ENCODE data around the gene SMIM10L2A.

Gene SMIM10L2A

DNA sequence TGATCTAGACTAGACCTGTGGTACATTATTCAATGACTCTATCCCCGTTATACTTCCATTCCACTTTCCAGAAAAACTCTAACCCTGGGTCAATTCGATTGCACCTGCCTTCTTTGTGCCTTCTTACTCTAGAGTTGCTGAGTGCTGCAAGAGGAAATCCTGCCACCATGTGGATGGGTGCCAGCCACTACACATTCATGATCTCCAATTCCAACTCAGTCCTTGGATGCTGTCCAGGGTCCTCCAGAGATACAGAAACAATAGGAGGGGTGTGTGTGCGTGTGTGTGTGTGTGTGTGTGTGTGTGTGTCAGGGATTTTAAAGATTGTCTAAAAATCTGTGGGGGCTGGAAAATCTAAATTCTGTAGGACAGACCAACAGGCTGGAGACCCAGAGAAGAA is 55.8 kb downstream of the SMIM10L2A start (continued):
- TF ChIP-seq, protein P1, sequence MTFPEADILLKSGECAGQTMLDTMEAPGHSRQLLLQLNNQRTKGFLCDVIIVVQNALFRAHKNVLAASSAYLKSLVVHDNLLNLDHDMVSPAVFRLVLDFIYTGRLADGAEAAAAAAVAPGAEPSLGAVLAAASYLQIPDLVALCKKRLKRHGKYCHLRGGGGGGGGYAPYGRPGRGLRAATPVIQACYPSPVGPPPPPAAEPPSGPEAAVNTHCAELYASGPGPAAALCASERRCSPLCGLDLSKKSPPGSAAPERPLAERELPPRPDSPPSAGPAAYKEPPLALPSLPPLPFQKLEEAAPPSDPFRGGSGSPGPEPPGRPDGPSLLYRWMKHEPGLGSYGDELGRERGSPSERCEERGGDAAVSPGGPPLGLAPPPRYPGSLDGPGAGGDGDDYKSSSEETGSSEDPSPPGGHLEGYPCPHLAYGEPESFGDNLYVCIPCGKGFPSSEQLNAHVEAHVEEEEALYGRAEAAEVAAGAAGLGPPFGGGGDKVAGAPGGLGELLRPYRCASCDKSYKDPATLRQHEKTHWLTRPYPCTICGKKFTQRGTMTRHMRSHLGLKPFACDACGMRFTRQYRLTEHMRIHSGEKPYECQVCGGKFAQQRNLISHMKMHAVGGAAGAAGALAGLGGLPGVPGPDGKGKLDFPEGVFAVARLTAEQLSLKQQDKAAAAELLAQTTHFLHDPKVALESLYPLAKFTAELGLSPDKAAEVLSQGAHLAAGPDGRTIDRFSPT (tag by site-specific recombination; IDR thresholded peaks at IDR 0.05) = no peak
- TF ChIP-seq ZNF366 (tag by site-specific recombination; conservative IDR thresholded peaks at IDR 0.05) = 0 out of 2 replicates have a peak, but pooled peaks have one; percentile 28
- TF ChIP-seq, protein P2, sequence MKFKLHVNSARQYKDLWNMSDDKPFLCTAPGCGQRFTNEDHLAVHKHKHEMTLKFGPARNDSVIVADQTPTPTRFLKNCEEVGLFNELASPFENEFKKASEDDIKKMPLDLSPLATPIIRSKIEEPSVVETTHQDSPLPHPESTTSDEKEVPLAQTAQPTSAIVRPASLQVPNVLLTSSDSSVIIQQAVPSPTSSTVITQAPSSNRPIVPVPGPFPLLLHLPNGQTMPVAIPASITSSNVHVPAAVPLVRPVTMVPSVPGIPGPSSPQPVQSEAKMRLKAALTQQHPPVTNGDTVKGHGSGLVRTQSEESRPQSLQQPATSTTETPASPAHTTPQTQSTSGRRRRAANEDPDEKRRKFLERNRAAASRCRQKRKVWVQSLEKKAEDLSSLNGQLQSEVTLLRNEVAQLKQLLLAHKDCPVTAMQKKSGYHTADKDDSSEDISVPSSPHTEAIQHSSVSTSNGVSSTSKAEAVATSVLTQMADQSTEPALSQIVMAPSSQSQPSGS (tag by site-specific recombination; IDR thresholded peaks at IDR 0.05; ENCODE audit: low read depth) = no peak
- TF ChIP-seq ZNF211 (tag by site-specific recombination; IDR thresholded peaks at IDR 0.05; ENCODE audit: low read depth) = no peak
- TF ChIP-seq ZBTB17 (tag by site-specific recombination; IDR thresholded peaks at IDR 0.05) = peak; percentile 86
- TF ChIP-seq, protein P3, sequence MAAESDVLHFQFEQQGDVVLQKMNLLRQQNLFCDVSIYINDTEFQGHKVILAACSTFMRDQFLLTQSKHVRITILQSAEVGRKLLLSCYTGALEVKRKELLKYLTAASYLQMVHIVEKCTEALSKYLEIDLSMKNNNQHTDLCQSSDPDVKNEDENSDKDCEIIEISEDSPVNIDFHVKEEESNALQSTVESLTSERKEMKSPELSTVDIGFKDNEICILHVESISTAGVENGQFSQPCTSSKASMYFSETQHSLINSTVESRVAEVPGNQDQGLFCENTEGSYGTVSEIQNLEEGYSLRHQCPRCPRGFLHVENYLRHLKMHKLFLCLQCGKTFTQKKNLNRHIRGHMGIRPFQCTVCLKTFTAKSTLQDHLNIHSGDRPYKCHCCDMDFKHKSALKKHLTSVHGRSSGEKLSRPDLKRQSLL (tag by site-specific recombination; IDR thresholded peaks at IDR 0.05) = no peak
- TF ChIP-seq ZNF354C (tag by site-specific recombination; IDR thresholded peaks at IDR 0.05; ENCODE audit: borderline replicate concordance, low read depth) = no peak
- TF ChIP-seq ZBTB7A (tag by site-specific recombination; IDR thresholded peaks at IDR 0.05; ENCODE audit: low read depth) = no peak
- TF ChIP-seq PRDM1 (tag by site-specific recombination; IDR thresholded peaks at IDR 0.05) = no peak
- TF ChIP-seq ZNF324 (tag by site-specific recombination; IDR thresholded peaks at IDR 0.05) = no peak
- no peak for TF ChIP-seq KLF10 (tag by site-specific recombination; IDR thresholded peaks at IDR 0.05)
- TF ChIP-seq SALL2 (tag by site-specific recombination; IDR thresholded peaks at IDR 0.05; ENCODE audit: borderline replicate concordance) = no peak
- no peak for TF ChIP-seq ZNF433 (tag by site-specific recombination; IDR thresholded peaks at IDR 0.05; ENCODE audit: low read depth)
- TF ChIP-seq, protein P4, sequence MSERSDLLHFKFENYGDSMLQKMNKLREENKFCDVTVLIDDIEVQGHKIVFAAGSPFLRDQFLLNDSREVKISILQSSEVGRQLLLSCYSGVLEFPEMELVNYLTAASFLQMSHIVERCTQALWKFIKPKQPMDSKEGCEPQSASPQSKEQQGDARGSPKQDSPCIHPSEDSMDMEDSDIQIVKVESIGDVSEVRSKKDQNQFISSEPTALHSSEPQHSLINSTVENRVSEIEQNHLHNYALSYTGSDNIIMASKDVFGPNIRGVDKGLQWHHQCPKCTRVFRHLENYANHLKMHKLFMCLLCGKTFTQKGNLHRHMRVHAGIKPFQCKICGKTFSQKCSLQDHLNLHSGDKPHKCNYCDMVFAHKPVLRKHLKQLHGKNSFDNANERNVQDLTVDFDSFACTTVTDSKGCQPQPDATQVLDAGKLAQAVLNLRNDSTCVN (tag by site-specific recombination; optimal IDR thresholded peaks at IDR 0.05) = no peak
- TF ChIP-seq, protein P5, sequence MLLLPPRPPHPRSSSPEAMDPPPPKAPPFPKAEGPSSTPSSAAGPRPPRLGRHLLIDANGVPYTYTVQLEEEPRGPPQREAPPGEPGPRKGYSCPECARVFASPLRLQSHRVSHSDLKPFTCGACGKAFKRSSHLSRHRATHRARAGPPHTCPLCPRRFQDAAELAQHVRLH (tag by site-specific recombination; IDR thresholded peaks at IDR 0.05) = no peak
- TF ChIP-seq ZFP69B (tag by site-specific recombination; IDR thresholded peaks at IDR 0.05) = 0 out of 2 replicates have a peak, but pooled peaks have one; percentile 24
- TF ChIP-seq, protein P6, sequence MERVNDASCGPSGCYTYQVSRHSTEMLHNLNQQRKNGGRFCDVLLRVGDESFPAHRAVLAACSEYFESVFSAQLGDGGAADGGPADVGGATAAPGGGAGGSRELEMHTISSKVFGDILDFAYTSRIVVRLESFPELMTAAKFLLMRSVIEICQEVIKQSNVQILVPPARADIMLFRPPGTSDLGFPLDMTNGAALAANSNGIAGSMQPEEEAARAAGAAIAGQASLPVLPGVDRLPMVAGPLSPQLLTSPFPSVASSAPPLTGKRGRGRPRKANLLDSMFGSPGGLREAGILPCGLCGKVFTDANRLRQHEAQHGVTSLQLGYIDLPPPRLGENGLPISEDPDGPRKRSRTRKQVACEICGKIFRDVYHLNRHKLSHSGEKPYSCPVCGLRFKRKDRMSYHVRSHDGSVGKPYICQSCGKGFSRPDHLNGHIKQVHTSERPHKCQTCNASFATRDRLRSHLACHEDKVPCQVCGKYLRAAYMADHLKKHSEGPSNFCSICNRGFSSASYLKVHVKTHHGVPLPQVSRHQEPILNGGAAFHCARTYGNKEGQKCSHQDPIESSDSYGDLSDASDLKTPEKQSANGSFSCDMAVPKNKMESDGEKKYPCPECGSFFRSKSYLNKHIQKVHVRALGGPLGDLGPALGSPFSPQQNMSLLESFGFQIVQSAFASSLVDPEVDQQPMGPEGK (tag by site-specific recombination; IDR thresholded peaks at IDR 0.05) = no peak
- TF ChIP-seq KLF8 (tag by site-specific recombination; IDR thresholded peaks at IDR 0.05) = peak; percentile 49; the same call in 1 of the 2 replicates
- no peak for TF ChIP-seq ZNF48 (tag by site-specific recombination; IDR thresholded peaks at IDR 0.05)
- no peak for TF ChIP-seq ZNF510 (tag by site-specific recombination; IDR thresholded peaks at IDR 0.05; ENCODE audit: insufficient replicate concordance)
- no peak for TF ChIP-seq ZNF404 (tag by site-specific recombination; IDR thresholded peaks at IDR 0.05)
- TF ChIP-seq WT1 (tag by site-specific recombination; IDR thresholded peaks at IDR 0.05) = no peak
- TF ChIP-seq RBAK (tag by site-specific recombination; IDR thresholded peaks at IDR 0.05) = no peak
- TF ChIP-seq, protein P7, sequence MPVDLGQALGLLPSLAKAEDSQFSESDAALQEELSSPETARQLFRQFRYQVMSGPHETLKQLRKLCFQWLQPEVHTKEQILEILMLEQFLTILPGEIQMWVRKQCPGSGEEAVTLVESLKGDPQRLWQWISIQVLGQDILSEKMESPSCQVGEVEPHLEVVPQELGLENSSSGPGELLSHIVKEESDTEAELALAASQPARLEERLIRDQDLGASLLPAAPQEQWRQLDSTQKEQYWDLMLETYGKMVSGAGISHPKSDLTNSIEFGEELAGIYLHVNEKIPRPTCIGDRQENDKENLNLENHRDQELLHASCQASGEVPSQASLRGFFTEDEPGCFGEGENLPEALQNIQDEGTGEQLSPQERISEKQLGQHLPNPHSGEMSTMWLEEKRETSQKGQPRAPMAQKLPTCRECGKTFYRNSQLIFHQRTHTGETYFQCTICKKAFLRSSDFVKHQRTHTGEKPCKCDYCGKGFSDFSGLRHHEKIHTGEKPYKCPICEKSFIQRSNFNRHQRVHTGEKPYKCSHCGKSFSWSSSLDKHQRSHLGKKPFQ (tag by site-specific recombination; IDR thresholded peaks at IDR 0.05) = no peak
- no peak for TF ChIP-seq ZBTB20 (tag by site-specific recombination; IDR thresholded peaks at IDR 0.05)
- TF ChIP-seq ZNF223 (tag by site-specific recombination; IDR thresholded peaks at IDR 0.05) = no peak
- no peak for TF ChIP-seq ZNF585B (tag by site-specific recombination; IDR thresholded peaks at IDR 0.05)
- TF ChIP-seq ZNF23 (tag by site-specific recombination; IDR thresholded peaks at IDR 0.05; ENCODE audit: borderline replicate concordance) = no peak
- TF ChIP-seq HOXD13 (CRISPR knock-in tag; IDR thresholded peaks at IDR 0.05; ENCODE audit: borderline replicate concordance) = no peak
- TF ChIP-seq, protein P8, sequence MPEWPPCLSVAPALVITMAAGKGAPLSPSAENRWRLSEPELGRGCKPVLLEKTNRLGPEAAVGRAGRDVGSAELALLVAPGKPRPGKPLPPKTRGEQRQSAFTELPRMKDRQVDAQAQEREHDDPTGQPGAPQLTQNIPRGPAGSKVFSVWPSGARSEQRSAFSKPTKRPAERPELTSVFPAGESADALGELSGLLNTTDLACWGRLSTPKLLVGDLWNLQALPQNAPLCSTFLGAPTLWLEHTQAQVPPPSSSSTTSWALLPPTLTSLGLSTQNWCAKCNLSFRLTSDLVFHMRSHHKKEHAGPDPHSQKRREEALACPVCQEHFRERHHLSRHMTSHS (tag by site-specific recombination; IDR thresholded peaks at IDR 0.05) = no peak
- no peak for TF ChIP-seq ZNF416 (tag by site-specific recombination; IDR thresholded peaks at IDR 0.05)

All from HEK293 (cell line).